ENCODE data around the gene SLC29A2.

The SLC29A2 gene

GRCh38 chr11:66314186-66314501, 57.4 kb downstream of the SLC29A2 start:
- DNase-seq (ENCODE audit: low read depth): no peak
- no peak overlapping the region for H3K4me3 ChIP-seq (ENCODE audit: low read depth, low read length)
- no peak for TF ChIP-seq MYC (IDR thresholded peaks at IDR 0.05; ENCODE audit: low read depth, low read length)
- no peak for TF ChIP-seq CTCF (IDR thresholded peaks at IDR 0.05; ENCODE audit: low read depth, low read length)
- TF ChIP-seq POLR2A (IDR thresholded peaks at IDR 0.05; ENCODE audit: extremely low read depth, insufficient read length): no peak
- no peak for TF ChIP-seq MAX (IDR thresholded peaks at IDR 0.05; ENCODE audit: low read depth, low read length)

GRCh38 chr11:66313321-66314185, 58.0 kb downstream of the SLC29A2 start:
- TF ChIP-seq MAX (IDR thresholded peaks at IDR 0.05; ENCODE audit: low read depth, low read length): no peak
- no peak for TF ChIP-seq MYC (IDR thresholded peaks at IDR 0.05; ENCODE audit: low read depth, low read length)
- TF ChIP-seq POLR2A (IDR thresholded peaks at IDR 0.05; ENCODE audit: extremely low read depth, insufficient read length): no peak
- TF ChIP-seq CTCF (IDR thresholded peaks at IDR 0.05; ENCODE audit: low read depth, low read length): no peak
- peak; percentile 46 for DNase-seq (ENCODE audit: low read depth)
- no peak overlapping the region for H3K4me3 ChIP-seq (ENCODE audit: low read depth, low read length)

DNA sequence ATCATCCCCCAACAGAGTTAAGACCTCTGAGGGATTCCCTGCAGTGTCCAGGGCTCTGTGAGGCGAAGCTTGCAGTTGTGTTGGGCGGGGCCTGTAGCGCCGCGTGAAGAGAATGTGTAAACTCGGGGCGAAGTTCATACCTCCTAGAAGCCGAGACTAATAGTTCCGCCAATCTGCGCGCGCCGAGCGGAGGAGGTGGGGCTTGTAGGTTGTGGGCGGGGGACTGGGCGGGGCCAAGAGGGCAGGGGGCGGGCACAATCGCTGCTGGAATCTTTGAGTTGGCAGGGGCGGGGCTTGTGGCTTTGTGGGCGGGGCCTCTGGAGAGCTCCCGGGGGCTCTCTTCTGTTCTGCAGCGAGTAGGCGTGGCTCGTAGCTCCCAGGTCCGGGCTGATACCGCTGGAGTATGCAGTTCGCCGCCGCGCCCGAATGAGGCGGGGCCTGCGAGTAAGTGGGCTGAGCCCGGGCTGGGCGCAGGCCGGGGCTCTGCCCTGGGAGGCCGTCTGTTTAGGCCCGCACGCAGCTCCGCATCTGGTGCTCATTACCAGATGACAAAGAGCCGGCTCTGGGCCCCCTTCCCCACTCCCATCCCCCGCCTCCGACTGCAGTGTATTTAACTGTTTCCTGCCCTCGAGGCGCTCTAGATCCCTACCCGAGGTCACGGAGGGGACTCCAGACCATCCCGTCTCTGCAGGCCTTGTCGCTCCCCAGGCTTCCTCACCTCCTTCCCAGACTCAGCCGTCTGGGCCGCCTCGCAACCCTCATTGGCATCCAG, 58.8 kb downstream of the SLC29A2 start:
- peak overlapping the region; percentile 66 for H3K4me3 ChIP-seq (ENCODE audit: low read depth, low read length)
- TF ChIP-seq POLR2A (IDR thresholded peaks at IDR 0.05; ENCODE audit: extremely low read depth, insufficient read length) (peak; percentile 50), MYC (IDR thresholded peaks at IDR 0.05; ENCODE audit: low read depth, low read length) (peak; percentile 55; the same call in 1 of the 2 replicates), MAX (IDR thresholded peaks at IDR 0.05; ENCODE audit: low read depth, low read length) (peak; percentile 78), CTCF (IDR thresholded peaks at IDR 0.05; ENCODE audit: low read depth, low read length) (no peak)
- DNase-seq (ENCODE audit: low read depth): peak; percentile 99

Data from NB4 (cell line).